GM23338 (cell line): ENCODE data around the gene ZNF778. TPM values are rescaled to one million over a fixed set of nuclear protein-coding genes. Genes with fewer than 3 reads are reported as not detected.
A peak's percentile ranks its signal among the peaks of the same experiment; 100 is the strongest.

ENCODE experiments used
- ATAC-seq: fragments of 200-7000 bp; cut with Tn5 transposase; 3 replicates; pipeline ENCODE4 v1.9.1; 2020
- DNase-seq: peaks from one replicate; pipeline ENCODE4 v3.0.0-alpha.2; 2015; ENCODE audit warnings: low spot score
- H2AFZ ChIP-seq: fragments of 200-600 bp; sonication (generic); 2 replicates; pipeline ENCODE4 v1.8.0; 2016; ENCODE audit warnings: antibody characterized with exemption, mild to moderate bottlenecking, moderate library complexity
- H3F3A ChIP-seq: fragments of 200-600 bp; sonication (generic); replicated peaks from 2 replicates; pipeline ENCODE4 v1.8.0; 2017; ENCODE audit warnings: antibody characterized with exemption, mixed run types, low read depth
- H3K27ac ChIP-seq: fragments of 200-600 bp; sonication (generic); 2 replicates; pipeline ENCODE4 v1.6.1; 2016; ENCODE audit warnings: low read depth
- H3K27me3 ChIP-seq: fragments of 200-600 bp; sonication (generic); 2 replicates; pipeline ENCODE4 v1.8.0; 2016; ENCODE audit warnings: mild to moderate bottlenecking, mixed run types, moderate library complexity; ENCODE audit not compliant: insufficient read depth
- H3K36me3 ChIP-seq: fragments of 200-600 bp; sonication (generic); 2 replicates; pipeline ENCODE4 v1.8.0; 2016; ENCODE audit warnings: mild to moderate bottlenecking; ENCODE audit not compliant: insufficient read depth
- H3K4me1 ChIP-seq: fragments of 200-600 bp; sonication (generic); 2 replicates; pipeline ENCODE4 v1.8.0; 2016; ENCODE audit warnings: mild to moderate bottlenecking, moderate library complexity; ENCODE audit not compliant: insufficient read depth
- H3K4me2 ChIP-seq: fragments of 200-600 bp; sonication (generic); 2 replicates; pipeline ENCODE4 v1.7.1; 2017; ENCODE audit warnings: mixed run types
- H3K4me3 ChIP-seq: fragments of 200-600 bp; sonication (generic); 2 replicates; pipeline ENCODE4 v1.6.1; 2016; ENCODE audit warnings: mixed run types
- H3K79me2 ChIP-seq: fragments of 200-600 bp; sonication (generic); replicated peaks from 2 replicates; pipeline ENCODE4 v1.8.0; 2017; ENCODE audit warnings: mild to moderate bottlenecking; ENCODE audit not compliant: insufficient read depth
- H3K9me2 ChIP-seq: fragments of 200-600 bp; sonication (generic); 2 replicates; pipeline ENCODE4 v1.8.0; 2017; ENCODE audit not compliant: insufficient read depth
- H4K20me1 ChIP-seq: fragments of 200-600 bp; sonication (generic); replicated peaks from 2 replicates; pipeline ENCODE4 v1.8.0; 2017; ENCODE audit warnings: mild to moderate bottlenecking; ENCODE audit not compliant: insufficient read depth
- H3K27ac Mint-ChIP-seq: 2 replicates; pipeline ENCODE4 v1.8.0; 2020; ENCODE audit warnings: inconsistent platforms, mild to moderate bottlenecking, moderate library complexity, mixed read lengths
- H3K27me3 Mint-ChIP-seq: 3 replicates; pipeline ENCODE4 v1.8.0; 2022; ENCODE audit warnings: low read depth, mild to moderate bottlenecking, moderate library complexity, mixed read lengths, inconsistent platforms; ENCODE audit not compliant: insufficient read depth, poor library complexity
- H3K36me3 Mint-ChIP-seq: 3 replicates; pipeline ENCODE4 v1.8.0; 2021; ENCODE audit warnings: low read depth, mild to moderate bottlenecking, inconsistent platforms, moderate library complexity, mixed read lengths
- H3K4me1 Mint-ChIP-seq: 3 replicates; pipeline ENCODE4 v1.8.0; 2020; ENCODE audit warnings: mild to moderate bottlenecking, inconsistent platforms, mixed read lengths
- H3K4me3 Mint-ChIP-seq: 3 replicates; pipeline ENCODE4 v1.8.0; 2021; ENCODE audit warnings: moderate library complexity, mild to moderate bottlenecking, inconsistent platforms, mixed read lengths
- H3K9me3 Mint-ChIP-seq: 3 replicates; pipeline ENCODE4 v1.8.0; 2020; ENCODE audit warnings: moderate library complexity, mild to moderate bottlenecking, inconsistent platforms, mixed read lengths
- CREB1 ChIP-seq: fragments of 250-450 bp; sonication (Bioruptor Pico); IDR thresholded peaks from 2 replicates; pipeline ENCODE4 v1.5.0; 2020; ENCODE audit warnings: low read depth, mild to moderate bottlenecking, moderate library complexity
- EZH2 ChIP-seq: fragments of 200-600 bp; sonication (generic); IDR thresholded peaks from one replicate; pipeline ENCODE4 v1.8.0; 2017; ENCODE audit warnings: antibody characterized with exemption, mild to moderate bottlenecking, low read depth; ENCODE audit not compliant: unreplicated experiment
- EZH2phosphoT487 ChIP-seq: fragments of 200-600 bp; sonication (generic); IDR thresholded peaks from one replicate; pipeline ENCODE4 v1.8.1; 2018; ENCODE audit warnings: antibody characterized with exemption; ENCODE audit not compliant: unreplicated experiment
- JUNB ChIP-seq: IDR thresholded peaks from one replicate; pipeline ENCODE4 v1.6.1; 2016; ENCODE audit warnings: antibody characterized with exemption; ENCODE audit not compliant: unreplicated experiment
- NANOG ChIP-seq: IDR thresholded peaks from 2 replicates; pipeline ENCODE4 v1.6.1; 2016; ENCODE audit warnings: antibody characterized with exemption, borderline replicate concordance
- ZNF114 ChIP-seq: fragments of 250-450 bp; sonication (Bioruptor Pico); IDR thresholded peaks from 2 replicates; pipeline ENCODE4 v1.5.0; 2020; ENCODE audit warnings: mild to moderate bottlenecking, moderate library complexity
- ZNF331 ChIP-seq: fragments of 250-450 bp; sonication (Bioruptor Pico); IDR thresholded peaks from 2 replicates; pipeline ENCODE4 v1.5.0; 2020; ENCODE audit warnings: low read depth, mild to moderate bottlenecking, moderate library complexity
- ZNF462 ChIP-seq: fragments of 250-450 bp; sonication (Bioruptor Pico); IDR thresholded peaks from 2 replicates; pipeline ENCODE4 v1.5.0; 2020; ENCODE audit warnings: mild to moderate bottlenecking, moderate library complexity
- polyA plus RNA-seq: library from polyadenylated mRNA; unstranded; fragments of >200 nt; fragmentation: Nextera tagmentation; extraction: Ambion mirVana; gene quantifications from 2 replicates; pipeline ENCODE4 v1.2.1, GENCODE V29; 2016
- total RNA-seq: library from RNA; depleted of rRNA; stranded (reverse); fragments of >200 nt; shearing (Covaris generic); gene quantifications from 2 replicates; pipeline ENCODE4 v1.2.3, GENCODE V29; 2014
- TF ChIP-seq, protein P1 (sequence below): IDR thresholded peaks from 2 replicates; pipeline ENCODE4 v1.6.1; 2016; ENCODE audit warnings: antibody characterized with exemption
- TF ChIP-seq, protein P2 (sequence below), 2 experiments: fragments of 200-600 bp in 1 of 2; sonication (generic) in 1 of 2; conservative IDR thresholded peaks; 2 replicates each; pipeline versions ENCODE4 v1.5.1 to v1.6.1; 2016 to 2017; ENCODE audit warnings: antibody characterized with exemption in 2 of 2, low read depth in 2 of 2, mild to moderate bottlenecking in 2 of 2, moderate library complexity in 1 of 2

The ZNF778 gene
- total and polyA plus RNA-seq, 2 experiments from 2014 or later = 7.9 to 43.4 TPM

GRCh38 chr16:89277641-89278341, 60.3 kb downstream of the ZNF778 start:
- H3K9me2 ChIP-seq = no peaks in the 10 kb centered on the region
- Mint-ChIP-seq H3K27ac (no peak overlapping the region; the same call in 1 of the 2 replicates), H3K9me3 (no peaks in the 10 kb centered on the region), H3K27me3 (peaks cover 15% of the 10 kb centered on the region), H3K36me3 (peaks cover 46% of the 10 kb centered on the region), H3K4me3 (no peak overlapping the region), H3K4me1 (no peaks in the 10 kb centered on the region; the same call in 2 of the 3 replicates)
- no peak overlapping the region for H2AFZ ChIP-seq
- TF ChIP-seq JUNB = no peak
- DNase-seq (no peak), ATAC-seq (no peak)
- no peaks in the 10 kb centered on the region for H3K27me3 ChIP-seq
- no peaks in the 10 kb centered on the region for H3K4me1 ChIP-seq
- H3K4me3 ChIP-seq = no peak overlapping the region
- peaks cover 12% of the 10 kb centered on the region; the same call in 1 of the 2 replicates for H3K79me2 ChIP-seq
- H3K27ac ChIP-seq = no peak overlapping the region
- H3K4me2 ChIP-seq = no peak overlapping the region
- H3K36me3 ChIP-seq = peaks cover 8% of the 10 kb centered on the region; the same call in 1 of the 2 replicates
- peaks cover 9% of the 10 kb centered on the region for H4K20me1 ChIP-seq
- 0 out of 2 replicates have a peak, but pooled peaks cover 10% of the 10 kb centered on the region for H3F3A ChIP-seq

DNA sequence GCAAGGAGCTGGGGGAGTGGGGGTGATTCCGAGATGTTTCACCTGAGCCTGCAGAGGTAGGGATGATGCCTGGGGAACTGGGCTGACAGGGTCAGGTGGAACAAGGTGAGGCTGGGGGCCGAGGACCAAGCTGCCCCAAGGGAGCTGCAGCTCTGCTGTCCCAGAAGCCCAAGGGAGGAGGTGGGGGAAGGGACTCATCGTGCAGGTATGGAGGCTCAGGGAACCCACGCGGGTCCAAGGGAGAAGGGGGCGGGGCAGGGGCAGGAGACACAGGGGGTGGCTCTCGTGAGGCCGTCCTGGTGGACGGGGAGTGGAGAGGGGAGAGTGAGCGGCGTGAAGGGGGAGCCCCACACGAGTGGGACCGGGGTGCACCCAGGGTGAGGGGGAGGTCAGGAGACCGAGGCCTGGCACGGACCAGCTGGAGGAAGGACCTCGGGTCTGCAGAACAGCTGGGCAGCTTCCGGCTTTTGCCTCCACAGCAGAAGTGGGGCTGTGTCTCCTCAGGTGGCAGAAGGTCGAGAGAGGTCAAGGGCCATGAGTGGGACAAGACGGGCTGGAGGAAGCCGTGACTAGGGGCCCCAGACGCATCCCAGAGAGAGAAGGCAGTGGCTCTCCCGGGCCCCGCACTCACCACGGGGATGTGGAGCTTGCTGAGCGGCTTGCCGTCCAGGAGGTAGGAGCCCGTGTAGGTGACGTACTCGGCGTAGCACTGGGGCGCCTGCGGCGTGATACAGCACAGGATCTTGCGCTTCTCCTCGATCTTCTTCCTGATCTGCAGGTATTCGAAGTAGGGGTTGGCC, 61.1 kb downstream of the ZNF778 start:
- H4K20me1 ChIP-seq = peaks cover 9% of the 10 kb centered on the region
- H3K79me2 ChIP-seq = 0 out of 2 replicates have a peak, but pooled peaks cover 5% of the 10 kb centered on the region
- H3K4me1 Mint-ChIP-seq = no peaks in the 10 kb centered on the region; the same call in 2 of the 3 replicates
- no peaks in the 10 kb centered on the region for H3K27me3 ChIP-seq
- H3K36me3 ChIP-seq = peaks cover 8% of the 10 kb centered on the region; the same call in 1 of the 2 replicates
- no peaks in the 10 kb centered on the region for H3K9me2 ChIP-seq
- peaks cover 14% of the 10 kb centered on the region for H3K27me3 Mint-ChIP-seq
- H3K4me3 ChIP-seq = no peak overlapping the region
- DNase-seq (no peak), ATAC-seq (no peak)
- no peak overlapping the region for H3K27ac ChIP-seq
- no peaks in the 10 kb centered on the region for H3K4me1 ChIP-seq
- 0 out of 2 replicates have a peak, but pooled peaks cover 15% of the 10 kb centered on the region for H3F3A ChIP-seq
- peaks cover 37% of the 10 kb centered on the region for H3K36me3 Mint-ChIP-seq
- H3K4me3 Mint-ChIP-seq = no peak overlapping the region
- H3K4me2 ChIP-seq = no peak overlapping the region
- H3K27ac Mint-ChIP-seq = peak overlapping the region; percentile 83; the same call in 1 of the 2 replicates
- H2AFZ ChIP-seq = no peak overlapping the region
- H3K9me3 Mint-ChIP-seq = no peaks in the 10 kb centered on the region
- TF ChIP-seq, protein P1, sequence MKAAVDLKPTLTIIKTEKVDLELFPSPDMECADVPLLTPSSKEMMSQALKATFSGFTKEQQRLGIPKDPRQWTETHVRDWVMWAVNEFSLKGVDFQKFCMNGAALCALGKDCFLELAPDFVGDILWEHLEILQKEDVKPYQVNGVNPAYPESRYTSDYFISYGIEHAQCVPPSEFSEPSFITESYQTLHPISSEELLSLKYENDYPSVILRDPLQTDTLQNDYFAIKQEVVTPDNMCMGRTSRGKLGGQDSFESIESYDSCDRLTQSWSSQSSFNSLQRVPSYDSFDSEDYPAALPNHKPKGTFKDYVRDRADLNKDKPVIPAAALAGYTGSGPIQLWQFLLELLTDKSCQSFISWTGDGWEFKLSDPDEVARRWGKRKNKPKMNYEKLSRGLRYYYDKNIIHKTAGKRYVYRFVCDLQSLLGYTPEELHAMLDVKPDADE = no peak
- TF ChIP-seq NANOG (no peak), CREB1 (CRISPR knock-in tag) (no peak), ZNF462 (CRISPR knock-in tag) (no peak), ZNF331 (CRISPR knock-in tag) (no peak), JUNB (no peak), EZH2 (no peak), EZH2phosphoT487 (no peak), ZNF114 (CRISPR knock-in tag) (no peak)
- TF ChIP-seq, protein P2, sequence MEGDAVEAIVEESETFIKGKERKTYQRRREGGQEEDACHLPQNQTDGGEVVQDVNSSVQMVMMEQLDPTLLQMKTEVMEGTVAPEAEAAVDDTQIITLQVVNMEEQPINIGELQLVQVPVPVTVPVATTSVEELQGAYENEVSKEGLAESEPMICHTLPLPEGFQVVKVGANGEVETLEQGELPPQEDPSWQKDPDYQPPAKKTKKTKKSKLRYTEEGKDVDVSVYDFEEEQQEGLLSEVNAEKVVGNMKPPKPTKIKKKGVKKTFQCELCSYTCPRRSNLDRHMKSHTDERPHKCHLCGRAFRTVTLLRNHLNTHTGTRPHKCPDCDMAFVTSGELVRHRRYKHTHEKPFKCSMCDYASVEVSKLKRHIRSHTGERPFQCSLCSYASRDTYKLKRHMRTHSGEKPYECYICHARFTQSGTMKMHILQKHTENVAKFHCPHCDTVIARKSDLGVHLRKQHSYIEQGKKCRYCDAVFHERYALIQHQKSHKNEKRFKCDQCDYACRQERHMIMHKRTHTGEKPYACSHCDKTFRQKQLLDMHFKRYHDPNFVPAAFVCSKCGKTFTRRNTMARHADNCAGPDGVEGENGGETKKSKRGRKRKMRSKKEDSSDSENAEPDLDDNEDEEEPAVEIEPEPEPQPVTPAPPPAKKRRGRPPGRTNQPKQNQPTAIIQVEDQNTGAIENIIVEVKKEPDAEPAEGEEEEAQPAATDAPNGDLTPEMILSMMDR (conservative IDR thresholded peaks at IDR 0.05; ENCODE audit: low read depth in 2 of 2) = no peak
